Ureter (tissue), 1 donor: Measurements from ENCODE around the gene FBRSL1. TPM values are rescaled to one million over a fixed set of nuclear protein-coding genes. Genes with fewer than 3 reads are reported as not detected.

Source experiments
- DNase-seq: peaks from one replicate; pipeline ENCODE4 v3.0.0-alpha.2; 2020; ENCODE audit warnings: low spot score
- total RNA-seq: library from RNA; stranded (reverse); gene quantifications from one replicate; pipeline ENCODE4 v1.2.4, GENCODE V29; 2023
- donor health status: DM: yes; HTN: yes; CAD: no.

The FBRSL1 gene
- total RNA-seq, 1 donor from 2014 or later: 68.7 TPM

- no peak for DNase-seq
Measured at GRCh38 chr12:132558042-132558856, 68.3 kb downstream of the FBRSL1 start.

GRCh38 chr12:132558861-132559623 lies 69.1 kb downstream of the FBRSL1 start:
- DNase-seq: no peak

- DNase-seq: no peak
Measured at GRCh38 chr12:132559652-132560363, 69.9 kb downstream of the FBRSL1 start.

GRCh38 chr12:132560364-132560613 lies 70.3 kb downstream of the FBRSL1 start:
- DNase-seq: no peak

- DNase-seq: no peak
Measured at GRCh38 chr12:132560614-132561426, 70.9 kb downstream of the FBRSL1 start.

Other genes starting within 250 kb of the FBRSL1 start
- 0.44 TPM for gene GALNT9, start 160.6 kb upstream of the FBRSL1 start, total RNA-seq
- gene LRCOL1, start 120.4 kb downstream of the FBRSL1 start, total RNA-seq: not detected
- gene P2RX2, start 128.6 kb downstream of the FBRSL1 start, total RNA-seq: 0.36 TPM
- gene POLE, start 197.2 kb downstream of the FBRSL1 start, total RNA-seq: 42.4 TPM
- 11.8 TPM for gene PXMP2, start 197.4 kb downstream of the FBRSL1 start, total RNA-seq
- gene PGAM5, start 220.7 kb downstream of the FBRSL1 start, total RNA-seq: 43.0 TPM